SK-N-SH (cell line): Measurements from ENCODE around the gene C19orf47.

Source experiments
- EP300 ChIP-seq, 2 experiments: IDR thresholded peaks; 2 replicates each; pipeline versions ENCODE4 v1.4.0 to v1.6.1; 2012; ENCODE audit warnings: borderline replicate concordance in 1 of 2, low read depth in 1 of 2, low read length in 1 of 2
- FOXJ3 ChIP-seq: sonication (generic); formaldehyde crosslinking; IDR thresholded peaks from 2 replicates; pipeline ENCODE4 v1.5.1; 2020; ENCODE audit warnings: mild to moderate bottlenecking, missing genetic modification reagents
- GABPA ChIP-seq: IDR thresholded peaks from 2 replicates; pipeline ENCODE4 v1.4.0; 2012; ENCODE audit warnings: low read depth, mild to moderate bottlenecking
- POLR2AphosphoS5 ChIP-seq: IDR thresholded peaks from 2 replicates; pipeline ENCODE4 v1.6.1; 2012; ENCODE audit warnings: low read depth, low read length
- SIN3A ChIP-seq: IDR thresholded peaks from 2 replicates; pipeline ENCODE4 v1.6.1; 2012; ENCODE audit warnings: low read depth, mild to moderate bottlenecking, low read length, moderate library complexity, borderline replicate concordance
- TEAD4 ChIP-seq: IDR thresholded peaks from 2 replicates; pipeline ENCODE4 v1.4.0; 2012; ENCODE audit warnings: mild to moderate bottlenecking, borderline replicate concordance; ENCODE audit not compliant: insufficient read depth
- TF ChIP-seq, protein P1 (sequence below): fragments of 200-600 bp; sonication (generic); IDR thresholded peaks from 2 replicates; pipeline ENCODE4 v1.6.1; 2017; ENCODE audit warnings: antibody characterized with exemption, mild to moderate bottlenecking, moderate library complexity
- TF ChIP-seq, protein P2 (sequence below): fragments of 150-350 bp; IDR thresholded peaks from 2 replicates; pipeline ENCODE4 v1.6.1; 2017; ENCODE audit warnings: antibody characterized with exemption, low read length, low read depth, borderline replicate concordance

DNA sequence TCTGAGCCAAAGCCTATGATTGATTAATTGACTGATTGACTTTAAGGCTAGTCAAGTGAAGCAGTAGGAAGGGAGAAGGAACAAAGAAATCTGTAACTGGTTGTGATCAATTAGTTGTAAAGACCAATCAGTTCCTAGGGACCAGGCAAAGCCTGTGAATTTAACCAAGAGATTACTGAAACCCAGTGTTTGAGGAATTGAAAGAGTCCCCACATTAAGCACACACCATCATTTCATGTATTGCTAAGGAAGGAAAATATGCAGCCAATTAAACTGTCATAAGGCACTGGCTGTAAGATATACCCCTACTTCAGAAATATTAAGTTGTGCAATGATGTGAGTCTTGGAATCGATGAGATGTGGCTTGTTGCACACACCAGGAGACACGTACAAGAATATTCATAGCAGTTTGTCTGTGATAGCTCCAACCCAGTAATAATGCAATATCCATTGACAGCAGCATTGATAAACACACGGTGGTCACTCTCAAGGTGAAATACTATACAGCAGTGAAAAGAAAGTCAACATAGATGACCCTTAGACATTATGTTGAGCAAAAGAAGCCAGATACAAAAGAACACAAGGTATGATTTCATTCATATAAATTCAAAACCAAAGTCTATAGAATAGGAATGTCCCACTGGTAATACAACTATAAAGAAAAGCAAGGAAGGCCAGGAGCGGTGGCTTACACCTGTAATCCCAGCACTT, 9.0 kb downstream of the C19orf47 start:
- TF ChIP-seq TEAD4 (no peak), FOXJ3 (CRISPR knock-in tag) (no peak), GABPA (no peak), POLR2AphosphoS5 (no peak), EP300 (IDR thresholded peaks at IDR 0.05; ENCODE audit: borderline replicate concordance in 1 of 2, low read depth in 1 of 2, low read length in 1 of 2) (no peak), SIN3A (no peak)
- TF ChIP-seq, protein P1, sequence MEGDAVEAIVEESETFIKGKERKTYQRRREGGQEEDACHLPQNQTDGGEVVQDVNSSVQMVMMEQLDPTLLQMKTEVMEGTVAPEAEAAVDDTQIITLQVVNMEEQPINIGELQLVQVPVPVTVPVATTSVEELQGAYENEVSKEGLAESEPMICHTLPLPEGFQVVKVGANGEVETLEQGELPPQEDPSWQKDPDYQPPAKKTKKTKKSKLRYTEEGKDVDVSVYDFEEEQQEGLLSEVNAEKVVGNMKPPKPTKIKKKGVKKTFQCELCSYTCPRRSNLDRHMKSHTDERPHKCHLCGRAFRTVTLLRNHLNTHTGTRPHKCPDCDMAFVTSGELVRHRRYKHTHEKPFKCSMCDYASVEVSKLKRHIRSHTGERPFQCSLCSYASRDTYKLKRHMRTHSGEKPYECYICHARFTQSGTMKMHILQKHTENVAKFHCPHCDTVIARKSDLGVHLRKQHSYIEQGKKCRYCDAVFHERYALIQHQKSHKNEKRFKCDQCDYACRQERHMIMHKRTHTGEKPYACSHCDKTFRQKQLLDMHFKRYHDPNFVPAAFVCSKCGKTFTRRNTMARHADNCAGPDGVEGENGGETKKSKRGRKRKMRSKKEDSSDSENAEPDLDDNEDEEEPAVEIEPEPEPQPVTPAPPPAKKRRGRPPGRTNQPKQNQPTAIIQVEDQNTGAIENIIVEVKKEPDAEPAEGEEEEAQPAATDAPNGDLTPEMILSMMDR: no peak
- TF ChIP-seq, protein P2, sequence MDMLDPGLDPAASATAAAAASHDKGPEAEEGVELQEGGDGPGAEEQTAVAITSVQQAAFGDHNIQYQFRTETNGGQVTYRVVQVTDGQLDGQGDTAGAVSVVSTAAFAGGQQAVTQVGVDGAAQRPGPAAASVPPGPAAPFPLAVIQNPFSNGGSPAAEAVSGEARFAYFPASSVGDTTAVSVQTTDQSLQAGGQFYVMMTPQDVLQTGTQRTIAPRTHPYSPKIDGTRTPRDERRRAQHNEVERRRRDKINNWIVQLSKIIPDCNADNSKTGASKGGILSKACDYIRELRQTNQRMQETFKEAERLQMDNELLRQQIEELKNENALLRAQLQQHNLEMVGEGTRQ: no peak
